LHCN-M2 (cell line): ENCODE measurements around the gene TRAPPC2L. TPM values are rescaled to one million over a fixed set of nuclear protein-coding genes. Genes with fewer than 3 reads are reported as not detected.
"Not testable (repeated sequence)": the region's sequence is repeated elsewhere in the genome, so short reads cannot be mapped to it uniquely, and the experiment has no call there.

ENCODE experiments used
- DNase-seq: peaks from one replicate; pipeline ENCODE4 v3.0.0-alpha.2; 2012; ENCODE audit warnings: low read depth
- total RNA-seq: library from RNA; depleted of rRNA; stranded (reverse); fragments of >200 nt; gene quantifications from 2 replicates; pipeline ENCODE4 v1.2.3, GENCODE V29; 2014

Gene TRAPPC2L
- total RNA-seq, 1 experiment from 2014 or later = 49.6 TPM

DNA sequence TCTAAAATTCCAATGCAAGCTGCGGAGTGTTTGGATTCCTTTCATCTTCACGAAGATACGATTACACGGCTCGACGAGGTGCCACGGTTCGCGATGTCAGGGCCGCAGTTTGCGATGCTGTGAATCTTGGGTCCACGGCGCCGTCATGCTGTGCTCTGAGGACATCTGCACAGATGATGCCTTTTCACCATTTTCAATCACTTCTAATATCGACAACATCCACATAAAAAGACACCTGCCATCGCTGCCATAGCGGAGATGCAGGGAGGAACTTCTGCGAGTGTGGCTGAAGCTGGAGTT, 38.4 kb upstream of the TRAPPC2L start:
- no peak for DNase-seq

DNA sequence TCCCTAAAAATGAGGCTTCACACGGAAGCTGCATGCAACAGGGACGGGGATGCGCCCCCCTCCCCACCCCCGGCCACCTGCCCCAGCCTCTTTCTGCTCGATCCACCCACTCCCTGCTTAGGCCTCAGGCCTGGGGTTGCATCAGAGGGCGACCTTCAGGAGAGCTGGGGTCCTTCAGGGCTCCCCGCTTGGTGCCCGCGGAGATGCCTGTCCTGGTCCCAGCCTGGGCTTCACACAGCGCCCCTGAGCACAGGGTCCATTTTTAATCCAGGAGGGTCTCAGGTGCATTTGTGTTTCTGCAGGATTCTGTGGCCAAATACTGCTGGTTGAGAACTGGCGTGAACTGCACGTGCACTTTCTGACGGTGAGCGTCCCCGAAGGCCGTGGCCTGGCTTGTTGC, 37.8 kb upstream of the TRAPPC2L start:
- DNase-seq = no peak

DNA sequence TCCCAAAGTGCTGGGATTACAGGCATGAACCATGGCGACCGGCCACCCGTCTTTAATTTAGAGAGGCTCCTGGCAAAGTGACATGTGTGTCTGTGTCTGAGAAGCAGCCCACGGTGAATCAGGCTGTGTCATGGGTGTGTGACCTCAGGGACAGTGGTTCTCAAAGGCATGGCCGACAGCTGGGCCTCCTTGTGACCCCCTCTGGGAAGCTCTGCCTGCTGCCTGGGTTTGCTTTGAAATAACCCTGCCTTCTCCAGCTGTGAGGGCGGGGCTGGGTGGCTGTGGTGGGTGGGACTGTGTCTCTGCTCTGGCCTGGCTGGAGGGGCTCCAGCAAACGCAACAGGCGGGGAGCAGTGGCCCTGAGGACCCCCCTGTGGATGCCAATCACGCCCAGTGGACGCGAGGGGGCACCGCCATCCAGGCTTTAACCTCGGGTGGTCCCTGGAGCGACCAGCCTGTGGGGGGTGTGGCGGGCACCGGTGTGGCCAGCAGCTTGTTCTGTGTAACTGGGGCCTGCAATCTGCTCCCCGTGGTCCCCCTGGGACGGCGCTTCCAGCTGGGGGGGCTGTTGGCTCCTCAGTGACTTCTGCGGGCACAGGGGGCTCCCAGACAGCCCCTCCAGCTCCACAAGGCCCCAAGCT, 36.4 kb upstream of the TRAPPC2L start:
- DNase-seq = no peak

DNA sequence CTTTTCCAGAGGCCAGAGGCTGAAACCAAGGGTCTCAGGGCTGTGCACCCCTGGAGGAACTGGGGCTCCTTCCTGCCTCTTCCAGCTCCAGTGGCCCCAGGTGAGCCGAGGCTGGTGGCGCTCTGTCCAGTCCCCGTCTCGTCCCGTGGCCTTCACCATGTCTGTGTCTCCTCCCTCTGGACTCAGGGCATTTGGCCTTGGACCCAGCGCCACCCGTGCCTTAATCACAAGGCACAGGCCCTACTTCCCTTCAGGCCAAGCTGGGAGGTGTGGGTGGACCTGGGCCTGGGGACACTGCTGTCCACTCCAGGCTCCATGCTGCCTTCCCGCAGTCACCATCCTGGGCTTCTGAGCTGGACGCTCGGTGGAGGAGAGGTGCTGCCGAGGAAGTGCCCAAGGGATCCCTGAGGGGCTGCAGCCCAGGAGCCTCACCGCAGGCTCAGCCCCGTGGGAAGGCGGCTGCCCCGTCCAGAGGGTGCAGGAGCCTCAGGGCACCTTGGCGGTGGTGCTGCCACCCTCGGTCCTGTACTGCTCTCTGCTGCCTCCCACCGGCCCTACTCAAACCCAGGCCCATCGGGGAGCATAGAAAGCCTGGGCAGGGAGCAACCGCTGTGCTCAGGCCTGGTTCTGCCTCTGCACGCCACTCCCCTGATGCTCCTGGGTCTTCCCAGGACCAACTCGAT, 35.6 kb upstream of the TRAPPC2L start:
- no peak for DNase-seq

DNA sequence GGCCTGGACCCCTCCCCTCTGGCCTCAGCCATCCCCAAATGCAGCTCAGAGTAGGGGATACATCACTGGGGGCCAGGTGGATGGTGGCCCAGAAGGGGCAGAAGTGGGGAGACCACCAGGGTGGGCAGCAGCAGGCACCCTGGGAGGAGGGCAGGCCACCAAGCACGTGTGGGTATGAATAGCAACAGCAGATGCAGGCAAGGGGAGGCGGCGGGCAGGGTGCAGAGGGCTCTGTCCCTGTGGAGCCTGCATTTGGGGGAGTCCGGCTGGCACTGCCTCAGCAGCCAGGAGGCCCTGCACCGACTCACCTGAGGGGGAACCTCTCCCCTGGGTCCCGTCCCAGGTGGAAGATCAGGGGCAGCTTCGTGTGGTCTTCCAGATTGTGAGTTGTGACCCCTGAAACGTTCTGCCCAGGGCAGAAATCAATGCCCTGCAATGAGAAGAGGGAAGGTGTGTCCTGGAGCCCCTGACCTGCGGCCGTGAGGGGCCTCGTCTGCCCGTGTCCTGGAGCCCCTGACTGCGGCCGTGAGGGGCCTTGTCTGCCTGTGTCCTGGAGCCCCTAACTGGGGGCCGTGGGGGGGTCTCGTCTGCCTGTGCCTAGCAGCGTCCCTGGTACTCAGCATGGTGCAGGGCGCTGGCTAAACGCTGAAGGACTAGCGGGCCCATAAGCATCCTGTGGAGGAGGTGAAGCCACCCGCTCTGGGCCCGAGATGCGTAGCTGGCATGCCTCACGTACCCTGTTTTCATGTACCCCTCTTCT, 34.5 kb upstream of the TRAPPC2L start:
- no peak for DNase-seq

DNA sequence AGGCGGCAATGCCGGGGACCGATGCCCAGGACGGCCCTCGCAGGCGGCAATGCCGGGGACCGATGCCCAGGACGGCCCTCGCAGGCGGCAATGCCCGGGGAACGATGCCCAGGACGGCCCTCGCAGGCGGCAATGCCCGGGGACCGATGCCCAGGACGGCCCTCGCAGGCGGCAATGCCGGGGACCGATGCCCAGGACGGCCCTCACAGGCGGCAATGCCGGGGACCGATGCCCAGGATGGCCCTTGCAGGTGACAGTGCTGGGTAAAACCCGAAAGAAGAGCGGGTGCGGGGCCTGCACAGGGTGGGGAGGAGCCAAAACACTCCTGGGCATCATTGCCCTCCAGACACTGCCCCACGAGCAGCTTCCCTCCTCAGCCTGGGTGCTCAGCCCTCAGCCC, 33.3 kb upstream of the TRAPPC2L start:
- not testable (repeated sequence) for DNase-seq

DNA sequence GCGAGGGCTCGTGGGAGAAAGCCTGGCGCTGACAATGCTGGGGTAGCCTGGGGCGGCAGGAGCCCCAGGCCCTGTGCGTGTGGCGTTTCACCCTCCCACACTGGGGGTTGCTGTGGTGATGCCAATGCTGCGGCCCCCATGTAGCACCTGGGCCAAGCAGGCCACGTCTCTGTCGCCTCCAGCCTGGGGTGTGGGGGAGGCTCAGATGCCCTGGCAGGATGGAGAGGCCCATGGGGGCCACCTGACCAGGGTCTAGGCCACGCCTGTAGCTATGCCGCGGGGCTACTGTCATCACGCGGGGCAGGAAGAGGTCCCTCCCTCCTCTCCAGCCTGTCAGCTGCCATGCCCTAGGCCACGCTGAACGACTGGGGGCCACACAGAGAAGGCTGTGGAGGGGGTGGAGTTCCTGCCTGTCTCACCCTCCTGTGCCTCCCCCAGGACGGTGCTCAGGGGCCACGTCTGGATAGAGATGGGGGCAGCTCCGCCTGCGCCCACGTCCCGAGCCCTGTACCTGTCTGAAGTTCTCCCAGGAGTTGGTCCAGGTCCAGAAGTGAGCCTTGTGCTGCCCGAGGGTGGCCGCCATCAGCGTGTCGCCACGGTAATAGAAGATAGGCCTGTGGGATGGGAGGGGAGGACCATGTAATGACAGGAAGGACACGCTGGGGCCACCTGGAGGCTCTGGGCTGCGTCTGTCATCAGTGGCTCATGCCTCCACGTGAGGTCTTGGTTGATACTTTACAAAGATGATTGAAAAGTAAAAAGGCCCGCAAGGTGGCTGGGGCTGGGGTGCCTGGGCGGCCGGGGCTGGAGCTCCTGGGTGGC, 32.5 kb upstream of the TRAPPC2L start:
- DNase-seq = no peak

DNA sequence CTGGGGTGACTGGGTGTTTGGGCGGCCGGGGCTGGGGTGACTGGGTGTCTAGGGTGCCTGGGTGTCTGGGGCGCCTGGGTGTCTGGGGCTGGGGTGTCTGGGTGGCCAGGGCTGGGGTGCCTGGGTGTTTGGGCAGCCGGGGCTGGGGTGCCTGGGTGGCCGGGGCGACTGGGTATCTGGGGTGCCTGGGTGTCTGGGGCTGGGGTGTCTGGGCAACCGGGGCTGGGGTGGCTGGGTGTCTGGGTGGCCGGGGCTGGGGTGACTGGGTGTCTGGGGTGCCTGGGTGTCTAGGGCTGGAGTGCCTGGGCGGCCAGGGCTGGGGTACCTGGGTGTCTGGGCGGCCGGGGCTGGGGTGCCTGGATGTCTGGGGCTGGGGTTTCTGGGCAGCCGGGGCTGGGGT, 31.8 kb upstream of the TRAPPC2L start:
- no peak for DNase-seq

DNA sequence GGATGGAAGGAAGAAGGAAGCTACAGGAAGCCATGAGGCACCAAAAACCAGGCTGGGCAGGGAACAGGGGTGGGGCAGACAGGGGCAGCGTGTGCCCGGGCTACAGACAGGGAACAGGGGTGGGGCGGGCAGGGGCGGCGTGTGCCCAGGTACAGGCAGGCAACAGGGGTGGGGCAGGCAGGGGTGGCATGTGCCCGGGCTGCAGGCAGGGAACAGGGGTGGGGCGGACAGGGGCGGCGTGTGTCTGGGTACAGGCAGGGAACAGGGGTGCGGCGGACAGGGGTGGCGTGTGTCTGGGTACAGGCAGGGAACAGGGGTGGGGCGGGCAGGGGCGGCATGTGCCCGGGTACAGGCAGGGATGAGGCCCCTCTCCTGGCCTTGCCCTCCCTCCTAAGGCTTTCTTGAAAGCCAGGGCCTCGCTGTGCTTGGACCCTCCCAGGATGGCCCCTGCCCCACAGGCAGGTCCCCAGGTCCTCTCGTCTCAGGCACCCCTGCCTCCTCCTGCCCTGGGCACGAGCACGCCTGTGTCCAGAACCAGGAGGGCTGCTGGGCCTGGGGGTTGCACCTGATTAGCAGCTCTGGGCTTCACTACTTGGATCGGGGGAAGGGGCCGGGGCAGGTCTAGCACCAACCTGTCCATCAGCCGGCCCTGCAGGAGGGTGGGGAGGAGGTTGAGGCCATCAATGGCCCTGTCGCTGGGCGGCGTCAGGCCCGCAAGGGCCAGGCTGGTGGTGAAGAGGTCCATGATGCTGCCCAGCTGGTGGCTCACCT, 30.7 kb upstream of the TRAPPC2L start:
- DNase-seq = no peak

DNA sequence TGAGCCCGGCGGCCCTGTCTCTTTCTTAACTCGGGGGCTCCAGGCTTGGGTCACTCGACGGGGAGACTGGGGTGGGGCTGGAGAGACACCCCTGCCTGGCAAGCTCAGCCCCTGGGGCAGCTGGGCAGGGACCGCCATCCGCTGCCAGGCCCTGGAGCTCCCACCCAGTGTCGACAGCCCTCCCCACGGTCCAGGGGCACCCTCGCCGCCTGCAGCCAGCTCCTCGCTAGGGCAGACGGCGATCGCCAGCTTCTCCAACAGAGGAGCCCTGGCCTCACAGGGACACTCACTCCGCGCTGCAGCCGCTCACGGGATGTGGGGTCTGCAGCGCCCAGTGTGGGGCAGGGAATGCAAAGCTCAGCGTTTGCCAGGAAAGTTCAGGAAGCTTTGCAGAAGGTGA, 29.2 kb upstream of the TRAPPC2L start:
- DNase-seq = no peak

DNA sequence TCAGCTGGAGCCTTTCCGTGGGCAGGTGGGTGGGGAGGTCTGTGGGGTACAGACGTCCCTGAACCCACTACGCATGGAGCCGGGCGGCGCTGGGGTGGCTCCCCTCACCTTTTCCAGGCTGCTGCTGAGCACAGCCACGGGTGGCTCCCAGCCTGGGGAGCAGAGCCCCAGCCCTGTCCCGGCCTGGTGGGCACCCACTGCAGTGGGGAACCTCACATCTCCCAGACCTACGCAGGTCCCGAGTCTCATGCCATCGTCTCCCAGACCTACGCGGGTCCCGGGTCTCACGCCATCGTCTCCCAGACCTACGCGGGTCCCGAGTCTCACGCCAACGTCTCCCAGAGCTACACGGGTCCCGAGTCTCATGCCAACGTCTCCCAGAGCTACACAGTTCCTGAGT, 28.2 kb upstream of the TRAPPC2L start:
- DNase-seq = no peak

DNA sequence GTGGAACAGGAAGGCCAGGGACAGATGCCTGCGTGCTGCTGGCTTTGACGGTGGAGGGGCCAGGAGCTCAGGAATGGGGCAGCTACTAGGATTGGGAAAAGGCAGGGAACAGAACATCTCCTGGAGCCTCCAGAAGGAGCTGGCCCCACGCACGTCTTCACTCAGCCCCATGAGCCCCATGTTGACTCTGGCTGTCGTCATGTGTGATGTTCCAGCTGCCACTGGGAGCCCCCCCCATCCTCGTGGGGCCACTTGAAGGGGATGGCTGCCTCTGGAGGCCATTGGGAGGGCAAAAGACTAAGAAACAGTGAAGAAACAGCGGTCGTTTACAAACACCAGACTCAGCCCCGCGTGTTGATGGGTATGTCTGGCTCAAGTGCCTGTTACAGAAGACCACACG, 26.7 kb upstream of the TRAPPC2L start:
- no peak for DNase-seq

DNA sequence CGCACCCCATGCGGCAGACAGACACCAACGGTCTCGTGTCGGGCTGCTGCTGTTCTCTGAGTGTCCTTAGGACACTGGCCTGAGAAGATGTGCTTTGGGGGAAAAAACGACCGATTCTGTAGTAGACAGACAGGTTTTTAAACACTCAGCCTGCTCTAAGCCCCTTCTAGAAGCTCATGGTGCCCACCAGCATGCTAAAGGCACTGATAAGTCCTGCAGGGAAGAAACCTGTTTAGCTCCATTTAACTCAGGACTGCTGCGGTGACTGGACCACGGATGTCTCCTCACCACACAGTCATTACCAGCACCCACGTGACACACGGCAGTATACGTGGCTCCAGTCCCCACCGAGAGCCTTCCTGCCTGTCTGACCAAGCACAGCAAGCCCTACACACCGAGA, 26.1 kb upstream of the TRAPPC2L start:
- DNase-seq = no peak

DNA sequence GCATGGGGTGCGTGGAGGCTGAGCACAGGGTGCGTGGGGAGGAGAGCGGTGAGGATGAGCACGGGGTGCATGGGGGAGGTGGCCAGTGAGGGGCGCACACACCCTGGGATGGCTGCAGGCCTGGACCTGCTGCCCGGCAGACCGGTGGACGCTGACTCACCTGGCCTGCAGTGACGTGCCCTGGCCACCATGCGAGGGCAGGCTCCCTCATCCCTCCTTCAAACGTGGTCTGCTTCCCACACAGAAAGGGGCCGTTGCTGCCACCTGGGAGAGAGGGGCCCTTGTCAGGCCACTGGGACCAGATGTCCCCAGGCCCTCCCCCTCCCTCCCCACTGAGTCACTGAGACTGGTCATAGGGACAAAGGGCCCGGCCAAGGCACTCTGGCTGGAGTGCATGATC, 25.1 kb upstream of the TRAPPC2L start:
- no peak for DNase-seq

DNA sequence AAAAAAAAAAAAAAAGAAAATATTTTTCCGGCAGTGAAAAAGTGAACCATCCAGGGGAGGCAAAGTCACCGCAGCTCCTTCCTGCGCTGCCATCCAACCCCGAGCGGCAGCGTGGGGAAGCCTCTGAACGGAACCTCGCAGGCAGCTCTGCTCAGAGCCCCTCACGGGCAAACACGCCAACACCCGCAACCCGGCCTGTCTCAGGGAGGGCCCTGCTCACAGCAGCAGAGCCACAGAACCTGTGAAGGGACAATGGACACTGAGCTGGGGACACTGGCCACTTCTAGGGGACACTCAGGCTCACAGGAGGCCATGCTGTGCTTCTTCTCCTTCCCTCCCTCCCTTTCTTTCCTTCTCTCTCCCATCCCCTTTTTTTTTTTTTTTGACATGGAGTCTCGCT, 23.8 kb upstream of the TRAPPC2L start:
- no peak for DNase-seq

DNA sequence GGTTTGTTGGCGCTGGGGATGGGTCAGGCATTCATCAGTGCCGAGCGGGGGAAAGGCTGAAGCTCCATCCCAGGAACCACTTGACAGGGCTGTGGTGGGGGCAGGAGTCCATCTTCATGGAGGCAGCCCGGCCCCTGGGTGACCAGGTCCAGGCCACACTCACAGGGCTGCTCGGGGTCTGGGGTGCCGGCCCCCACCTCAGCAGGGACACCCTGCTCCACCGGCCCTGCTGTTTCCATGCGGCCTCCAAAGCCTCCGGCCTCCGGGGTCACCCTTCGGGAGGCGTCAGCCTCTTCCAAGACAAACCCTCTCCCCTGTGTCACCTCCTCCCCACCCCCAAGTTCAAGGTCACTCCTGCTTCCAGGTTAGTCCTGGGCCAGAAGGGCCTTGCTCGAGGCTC, 22.3 kb upstream of the TRAPPC2L start:
- no peak for DNase-seq

DNA sequence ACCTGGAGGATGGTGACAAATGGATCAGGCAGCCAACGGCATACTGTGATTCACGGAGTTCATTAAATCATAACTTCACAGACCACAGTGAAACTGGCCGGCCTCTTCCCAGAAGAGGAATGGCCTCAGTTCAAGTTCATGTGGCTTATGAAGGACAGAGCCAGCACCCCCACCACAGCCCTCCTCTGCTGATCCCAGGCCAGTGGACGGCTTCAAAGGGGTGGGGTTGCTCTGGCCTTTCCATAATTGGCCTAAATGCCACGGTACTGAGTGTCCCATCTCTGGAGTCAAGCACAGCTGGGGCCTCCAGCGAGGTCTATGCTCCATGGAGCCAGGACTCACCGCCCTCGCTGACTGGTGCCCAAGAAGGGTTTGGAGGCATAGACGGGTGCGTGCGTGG, 21.5 kb upstream of the TRAPPC2L start:
- DNase-seq = no peak

DNA sequence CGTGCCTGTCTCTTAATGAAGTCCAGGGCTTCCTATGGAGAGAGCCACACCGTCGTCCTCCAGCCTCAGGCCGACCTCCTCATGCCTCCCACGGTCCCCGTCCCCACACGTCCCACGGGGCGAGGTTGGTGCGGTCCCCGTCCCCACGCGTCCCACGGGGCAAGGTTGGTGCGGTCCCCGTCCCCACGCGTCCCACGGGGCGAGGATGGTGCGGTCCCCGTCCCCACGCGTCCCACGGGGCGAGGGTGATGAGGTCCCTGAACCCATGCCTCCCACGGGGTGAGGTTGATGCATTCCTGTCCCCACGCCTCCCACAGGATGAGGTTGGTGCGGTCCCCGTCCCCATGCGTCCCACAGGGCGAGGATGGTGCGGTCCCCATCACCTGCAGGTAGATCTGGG, 21.1 kb upstream of the TRAPPC2L start:
- no peak for DNase-seq

DNA sequence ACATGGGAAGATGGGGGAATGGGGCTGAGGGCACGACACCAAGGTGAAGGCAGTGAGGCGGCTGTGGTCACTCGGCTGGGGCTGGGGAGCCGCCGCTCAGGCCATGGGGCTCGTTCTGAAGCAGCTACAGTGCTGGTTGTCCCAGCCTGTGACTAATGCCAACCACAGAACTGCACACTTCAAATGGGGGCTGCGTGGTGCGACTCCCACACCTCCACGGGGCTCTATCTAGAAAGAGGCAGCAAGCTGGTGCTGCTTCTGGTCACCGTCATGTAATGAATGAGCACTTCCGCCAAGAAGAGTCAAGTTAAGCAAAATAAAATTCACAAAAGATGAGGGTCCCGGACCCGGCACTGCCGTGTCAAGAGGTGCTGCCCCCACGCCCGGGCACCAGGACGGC, 20.1 kb upstream of the TRAPPC2L start:
- DNase-seq = no peak

DNA sequence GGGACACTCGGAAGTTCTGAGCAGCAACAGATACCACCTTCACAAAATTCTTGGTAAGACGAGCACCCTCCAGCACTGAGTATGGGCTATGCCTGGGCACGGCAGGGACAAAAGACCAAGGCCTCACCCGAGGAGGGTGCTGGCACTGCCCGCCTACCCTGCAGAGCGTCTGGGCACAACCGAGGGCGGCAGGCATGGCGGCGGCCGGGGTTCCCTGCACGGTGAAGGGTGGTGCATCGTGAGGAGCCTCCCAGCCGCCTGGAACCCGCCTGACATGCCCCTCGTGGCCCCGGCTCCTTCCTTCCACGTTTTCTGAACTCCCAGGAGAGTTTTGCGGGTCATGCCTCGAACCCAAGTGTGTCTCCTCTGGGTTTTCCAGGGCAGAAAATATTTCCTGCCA, 19.1 kb upstream of the TRAPPC2L start:
- DNase-seq = no peak

DNA sequence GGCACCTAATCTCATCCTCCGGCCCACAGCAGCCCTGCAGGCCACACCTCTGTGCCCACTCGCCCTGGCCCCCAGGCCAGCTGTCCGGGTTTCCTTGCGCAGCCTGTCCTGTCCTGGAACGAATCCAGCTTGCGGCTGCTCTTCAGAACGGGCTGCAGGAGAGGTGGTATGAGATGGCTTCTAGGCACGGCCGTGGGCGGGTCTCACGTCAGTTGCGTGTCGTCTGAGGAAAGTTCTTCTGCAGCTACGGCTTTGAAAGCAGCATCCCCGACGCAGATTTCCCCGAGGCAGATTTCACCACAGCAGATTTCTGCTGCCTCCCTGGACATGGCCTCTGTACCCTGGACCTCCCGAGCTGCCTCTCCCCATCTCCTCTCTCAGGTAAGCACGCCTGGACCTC, 18.4 kb upstream of the TRAPPC2L start:
- DNase-seq = no peak
